NCI-H446 (cell line): ENCODE measurements around the gene SIRT3.

Source experiments
- DNase-seq, 2 experiments: peaks; one replicate each; lab custom pipeline; 2025; lab: John Stamatoyannopoulos, UW

SIRT3 gene

GRCh38 chr11:215581-216037, 20.5 kb downstream of the SIRT3 start:
- no peak for DNase-seq

- no peak for DNase-seq
Observed at GRCh38 chr11:214083-214482, 22.1 kb downstream of the SIRT3 start.

DNA sequence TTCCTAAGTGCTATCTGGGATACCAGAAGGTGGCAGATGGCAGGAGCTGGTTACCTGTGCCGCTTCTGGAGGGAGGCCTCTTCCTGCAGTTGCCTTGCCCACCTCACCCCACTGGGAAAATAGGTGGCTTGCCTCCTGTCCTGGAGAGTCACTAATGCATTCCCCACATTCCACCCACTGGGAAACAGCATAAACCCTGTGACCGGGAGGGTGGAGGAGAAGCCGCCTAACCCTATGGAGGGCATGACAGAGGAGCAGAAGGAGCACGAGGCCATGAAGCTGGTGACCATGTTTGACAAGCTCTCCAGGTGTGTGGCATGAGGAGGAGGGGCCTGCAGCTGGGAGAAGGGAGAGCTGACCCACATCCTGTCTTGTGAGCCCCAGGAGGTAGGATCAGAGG, 23.0 kb downstream of the SIRT3 start:
- DNase-seq: no peak

GRCh38 chr11:212150-213100, 23.7 kb downstream of the SIRT3 start:
- DNase-seq: no peak

- no peak for DNase-seq
Observed at GRCh38 chr11:211741-212140, 24.4 kb downstream of the SIRT3 start.

DNA sequence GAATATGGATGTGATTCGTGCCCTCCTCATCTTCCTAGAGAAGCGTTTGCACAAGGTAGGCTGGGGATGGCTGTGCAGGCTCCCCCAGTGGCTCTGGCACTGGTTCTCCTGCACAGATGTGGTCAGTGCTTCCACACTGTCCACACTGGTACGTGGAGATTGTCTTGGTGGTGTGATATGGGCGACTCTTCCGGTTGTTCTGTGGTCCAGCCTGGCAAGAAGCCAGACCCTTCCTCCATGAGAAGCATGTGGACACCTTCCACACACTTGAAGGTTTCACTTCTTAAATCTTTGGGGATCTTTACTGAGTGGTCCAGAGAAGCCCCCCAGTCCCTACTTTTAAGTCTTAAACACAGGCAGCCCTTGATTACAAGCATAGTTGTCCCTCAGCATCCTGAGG, 24.8 kb downstream of the SIRT3 start:
- no peak for DNase-seq

DNA sequence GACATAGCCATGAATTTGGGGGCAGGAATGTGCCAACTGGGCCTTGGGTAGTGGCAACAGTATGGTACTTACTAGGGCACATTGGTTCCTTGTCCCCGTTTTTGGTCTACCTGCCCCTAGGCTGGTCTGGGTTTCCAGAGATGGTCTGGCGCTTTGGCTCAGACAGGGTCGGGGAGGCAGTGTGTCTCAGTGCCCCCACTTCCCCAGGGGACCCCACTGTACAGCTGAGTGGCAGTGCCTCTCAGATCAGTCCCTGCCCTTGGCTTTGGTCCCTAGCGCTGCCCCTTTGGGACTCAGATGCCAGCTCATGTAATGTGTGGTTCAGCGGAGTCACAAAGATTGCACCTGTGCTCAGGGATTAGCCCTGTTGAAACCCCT, 25.4 kb downstream of the SIRT3 start:
- no peak for DNase-seq

DNA sequence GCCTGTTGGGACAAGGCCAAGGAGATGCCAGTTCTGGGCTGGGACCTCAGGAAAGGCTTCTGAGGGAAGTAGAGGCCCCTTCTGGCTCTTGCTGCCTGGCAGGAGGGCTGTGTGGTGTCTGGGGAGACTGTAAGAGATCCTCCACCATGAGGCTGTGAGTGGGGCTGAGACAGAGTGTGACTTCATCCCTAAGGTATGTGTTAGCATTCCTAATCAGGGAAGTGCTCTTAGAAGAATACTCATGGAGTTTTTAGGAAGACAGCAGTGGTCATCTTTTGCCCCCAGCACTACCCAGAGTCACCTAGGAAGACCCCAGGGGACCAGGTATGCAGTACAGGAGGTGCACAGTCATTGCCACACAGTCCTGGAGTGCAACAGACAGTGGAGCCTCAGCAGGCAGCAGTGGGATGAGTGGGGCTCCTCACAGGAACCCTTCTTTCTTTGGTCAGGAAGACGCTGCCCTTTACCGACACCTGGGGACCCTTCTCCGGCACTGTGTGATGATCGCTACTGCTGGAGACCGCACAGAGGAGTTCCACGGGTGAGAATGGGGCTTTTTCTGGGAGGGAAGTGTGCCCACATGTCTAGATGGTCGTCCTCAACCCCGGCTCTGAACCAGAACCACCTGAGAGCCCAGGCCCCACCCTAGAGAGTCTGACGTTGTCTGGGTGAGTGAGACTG, 25.9 kb downstream of the SIRT3 start:
- no peak for DNase-seq

DNA sequence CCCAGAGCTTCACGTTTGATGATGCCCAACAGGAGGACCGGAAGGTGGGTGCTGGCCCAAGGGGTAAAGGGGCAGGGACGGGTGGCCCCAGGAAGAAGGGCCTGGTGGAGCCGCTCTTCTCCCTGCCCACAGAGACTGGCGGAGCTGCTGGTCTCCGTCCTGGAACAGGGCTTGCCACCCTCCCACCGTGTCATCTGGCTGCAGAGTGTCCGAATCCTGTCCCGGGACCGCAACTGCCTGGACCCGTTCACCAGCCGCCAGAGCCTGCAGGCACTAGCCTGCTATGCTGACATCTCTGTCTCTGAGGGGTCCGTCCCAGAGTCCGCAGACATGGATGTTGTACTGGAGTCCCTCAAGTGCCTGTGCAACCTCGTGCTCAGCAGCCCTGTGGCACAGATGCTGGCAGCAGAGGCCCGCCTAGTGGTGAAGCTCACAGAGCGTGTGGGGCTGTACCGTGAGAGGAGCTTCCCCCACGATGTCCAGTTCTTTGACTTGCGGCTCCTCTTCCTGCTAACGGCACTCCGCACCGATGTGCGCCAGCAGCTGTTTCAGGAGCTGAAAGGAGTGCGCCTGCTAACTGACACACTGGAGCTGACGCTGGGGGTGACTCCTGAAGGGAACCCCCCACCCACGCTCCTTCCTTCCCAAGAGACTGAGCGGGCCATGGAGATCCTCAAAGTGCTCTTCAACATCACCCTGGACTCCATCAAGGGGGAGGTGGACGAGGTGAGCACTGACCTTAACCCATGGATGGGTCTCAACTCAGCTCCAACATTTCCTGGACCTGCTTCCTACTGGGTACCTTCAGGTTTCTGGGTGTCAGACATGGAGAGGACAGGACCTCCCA, 26.6 kb downstream of the SIRT3 start:
- no peak for DNase-seq

- DNase-seq: no peak
Observed at GRCh38 chr11:208917-209260, 27.3 kb downstream of the SIRT3 start.

DNA sequence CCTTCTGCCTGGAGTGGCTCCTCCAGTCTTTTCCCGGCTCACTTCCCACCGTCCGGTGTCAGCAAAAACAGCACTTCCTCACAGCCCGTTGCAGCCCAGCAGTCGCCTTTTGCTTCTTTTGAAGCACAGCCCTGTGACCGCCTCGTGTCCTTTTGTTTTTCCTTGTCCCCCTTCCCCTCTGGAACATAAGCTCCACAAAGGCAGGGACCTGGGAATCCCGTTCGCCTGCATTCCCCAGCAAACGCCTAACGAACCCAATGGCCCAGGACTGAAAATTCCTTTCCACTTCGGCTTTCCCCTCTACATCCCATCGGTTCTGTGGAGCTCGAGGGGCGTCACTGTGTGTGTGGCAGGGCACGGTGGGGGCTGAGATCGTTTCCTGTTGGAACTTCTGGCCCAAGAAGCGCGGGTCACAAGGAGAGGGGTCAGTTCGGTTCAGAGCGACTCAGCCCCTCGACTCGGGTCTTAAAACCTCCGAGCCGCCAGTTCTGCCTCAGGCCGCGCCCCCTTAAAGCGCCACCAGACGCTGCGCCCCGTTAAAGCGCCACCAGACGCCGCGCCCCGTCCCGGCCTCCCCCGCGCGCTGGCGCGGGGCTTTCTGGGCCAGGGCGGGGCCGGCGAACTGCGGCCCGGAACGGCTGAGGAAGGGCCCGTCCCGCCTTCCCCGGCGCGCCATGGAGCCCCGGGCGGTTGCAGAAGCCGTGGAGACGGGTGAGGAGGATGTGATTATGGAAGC, 27.8 kb downstream of the SIRT3 start:
- peak; percentile 36 to 72 for DNase-seq

DNA sequence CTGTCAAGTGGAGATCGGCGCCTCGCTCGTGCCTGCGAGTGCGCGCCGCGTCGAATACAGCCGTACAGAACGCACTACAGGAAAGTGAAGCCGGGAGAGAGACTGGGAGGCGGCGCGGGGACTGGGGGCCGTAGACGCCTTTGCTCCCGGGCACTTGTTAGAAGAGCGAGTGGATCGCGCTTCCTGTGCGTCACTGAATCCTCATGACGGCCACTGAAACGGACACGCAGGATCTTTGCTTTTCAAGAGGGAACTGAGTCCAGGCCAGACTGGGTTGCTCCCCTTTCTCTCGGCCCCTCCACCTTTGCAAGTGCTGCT, 28.3 kb downstream of the SIRT3 start:
- DNase-seq: no peak

DNA sequence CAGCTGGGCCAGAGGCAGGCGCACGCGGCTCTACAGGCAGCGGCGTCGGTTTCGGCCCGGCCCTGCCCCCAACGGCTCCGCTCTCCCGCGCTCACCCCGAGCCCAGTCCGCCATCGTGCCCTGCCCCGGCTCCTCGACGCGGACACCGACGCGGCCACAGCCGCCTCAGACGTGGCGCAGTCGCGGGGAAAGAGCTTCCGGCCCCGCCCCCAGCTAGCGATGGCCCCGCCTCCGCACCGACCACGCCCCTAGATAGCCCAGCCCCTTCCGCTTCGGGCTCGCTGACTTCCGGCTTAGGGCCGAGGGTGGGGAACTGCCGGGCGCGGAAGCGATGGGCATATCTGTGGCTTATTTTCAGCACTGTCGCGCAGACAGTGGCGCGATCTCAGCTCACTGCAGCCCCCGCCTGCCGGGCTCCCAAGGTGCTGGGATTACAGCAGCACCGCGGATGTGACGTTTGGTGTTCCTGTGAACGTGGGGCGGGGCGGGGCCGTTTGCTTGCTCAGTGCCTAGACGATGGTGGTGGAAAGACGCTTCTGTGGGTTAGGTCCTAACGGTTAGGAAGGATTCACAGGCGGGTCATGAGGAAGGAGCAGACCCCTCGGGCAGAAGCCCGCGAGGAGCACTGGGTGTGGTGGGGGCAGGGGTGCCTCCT, 28.8 kb downstream of the SIRT3 start, which contains the start of the genes BET1L and RIC8A:
BET1L (minus strand) TSS at position 192 of the 655 bp plus-strand sequence; CDS start at position 114, 78 bp downstream.
RIC8A (plus strand) TSS at position 501 of the 655 bp plus-strand sequence. CDS start 1,147 bp downstream, outside the sequence.
- DNase-seq: peak; percentile 92 to 97

DNA sequence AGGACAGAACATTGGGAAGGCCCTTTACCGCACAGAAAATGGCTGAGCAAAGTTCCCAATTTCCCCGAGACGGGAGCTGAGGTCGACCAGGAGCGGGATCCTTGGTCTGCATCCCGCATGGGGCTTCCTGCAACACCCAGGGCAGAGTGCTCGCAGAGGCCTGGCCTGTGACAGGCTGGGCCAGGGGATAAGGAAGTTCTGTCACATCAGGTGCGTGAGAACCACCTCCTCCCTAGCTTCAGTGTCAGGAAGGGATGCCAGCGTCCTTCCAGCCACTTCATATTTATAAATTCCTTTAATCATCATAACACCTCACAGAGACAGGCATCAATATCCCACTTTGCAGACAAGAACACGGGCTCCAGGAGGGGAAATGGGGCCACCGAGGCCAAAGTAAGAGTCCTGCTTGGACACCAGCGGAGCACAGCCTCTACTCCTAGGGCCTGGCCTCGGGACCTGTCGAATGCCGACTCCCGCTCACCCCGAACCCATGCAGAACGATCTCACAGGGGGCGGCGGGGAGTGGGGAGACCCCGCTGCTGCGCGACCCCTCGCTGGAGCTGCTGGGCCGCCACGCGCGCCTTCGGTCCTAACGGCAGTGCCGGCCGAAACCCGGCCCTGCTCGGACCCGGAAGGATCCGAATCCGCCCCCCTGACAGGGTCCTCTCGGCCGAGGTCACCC, 29.5 kb downstream of the SIRT3 start:
- DNase-seq: no peak

GRCh38 chr11:206002-206384, 30.1 kb downstream of the SIRT3 start:
- DNase-seq: no peak

DNA sequence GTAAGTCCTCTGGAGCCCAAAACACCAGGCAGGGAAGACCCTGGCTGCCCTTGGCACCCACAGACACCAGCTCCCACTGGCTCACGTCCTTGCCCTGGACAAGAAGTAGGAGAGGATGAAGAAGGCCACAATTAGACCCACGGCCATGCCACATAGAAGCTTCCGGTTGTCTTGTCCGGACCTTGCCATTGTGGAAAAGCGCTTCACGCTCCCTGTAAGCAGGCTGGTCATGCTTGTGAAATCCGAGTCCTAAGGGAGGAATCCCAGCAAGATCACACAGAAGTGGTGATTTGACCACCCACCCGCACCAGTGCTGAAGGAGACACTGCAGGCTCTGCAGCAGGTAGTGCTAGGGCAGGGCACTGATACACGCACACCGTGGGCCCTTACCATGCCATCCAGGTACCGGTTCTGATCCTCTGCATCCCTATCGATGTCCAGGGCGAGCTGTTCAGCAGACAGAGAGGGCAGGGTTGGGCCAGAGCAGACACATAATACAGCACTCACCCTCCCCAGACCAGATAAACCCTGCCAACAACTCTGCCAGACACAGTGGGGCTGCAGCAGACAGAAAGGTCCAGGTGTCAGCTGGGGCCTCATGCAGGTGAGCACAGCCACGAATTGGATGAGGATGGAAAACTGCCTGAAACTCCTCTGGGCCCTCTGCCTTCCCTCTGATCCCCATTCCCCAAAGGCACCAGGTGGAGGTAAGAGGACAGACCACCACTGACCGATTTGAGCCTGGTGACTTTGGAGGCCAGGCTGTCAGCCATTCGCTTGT, 30.7 kb downstream of the SIRT3 start:
- no peak for DNase-seq

GRCh38 chr11:204587-205109, 31.5 kb downstream of the SIRT3 start:
- no peak for DNase-seq

DNA sequence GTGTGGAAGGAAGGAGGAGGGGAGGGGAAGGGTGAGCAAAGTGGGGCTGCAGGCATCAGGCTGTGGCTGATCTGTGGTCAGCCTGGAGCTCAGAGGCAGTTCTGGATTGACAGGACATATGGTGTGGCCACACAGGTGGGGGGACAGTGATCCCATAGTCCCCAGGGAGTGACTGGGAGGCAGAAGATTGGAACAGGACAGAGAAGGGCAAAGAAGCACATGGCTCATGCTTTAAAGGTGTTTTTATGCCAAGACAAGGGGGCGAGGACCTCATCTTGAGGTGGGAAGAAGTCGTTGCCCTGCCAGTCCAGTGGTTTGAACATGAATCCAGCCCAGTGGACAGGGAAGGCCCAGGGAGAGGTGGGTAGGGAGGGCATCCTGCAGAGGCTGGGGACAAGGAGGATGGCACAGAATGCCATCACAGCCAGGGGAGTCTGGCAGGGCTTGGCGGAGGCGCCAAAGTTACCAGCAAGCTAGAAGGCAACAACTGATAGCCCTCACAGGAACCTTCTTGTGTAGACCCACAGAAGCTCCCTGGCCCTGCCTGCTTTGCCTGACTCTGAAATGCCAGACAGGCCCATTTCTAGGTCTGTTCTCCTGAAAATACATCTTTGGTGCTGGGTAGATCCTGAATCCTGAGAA, 32.1 kb downstream of the SIRT3 start:
- no peak for DNase-seq
